Ureter (tissue), 1 donor: Measurements from ENCODE around the gene SLC24A3. TPM values are rescaled to one million over a fixed set of nuclear protein-coding genes. Genes with fewer than 3 reads are reported as not detected.
"Not testable (repeated sequence)": the region's sequence is repeated elsewhere in the genome, so short reads cannot be mapped to it uniquely, and the experiment has no call there.

Experiments used
- DNase-seq: peaks from one replicate; pipeline ENCODE4 v3.0.0-alpha.2; 2020; ENCODE audit warnings: low spot score
- total RNA-seq: library from RNA; stranded (reverse); gene quantifications from one replicate; pipeline ENCODE4 v1.2.4, GENCODE V29; 2023
- donor health status: DM: yes; HTN: yes; CAD: no.

Gene SLC24A3
- total RNA-seq, 1 donor from 2014 or later, result 17.1 TPM

GRCh38 chr20:19745584-19745983 is 533.1 kb downstream of the SLC24A3 start:
- DNase-seq, result no peak

- DNase-seq, result no peak
Observed at GRCh38 chr20:19746396-19746795, 534.0 kb downstream of the SLC24A3 start.

- no peak for DNase-seq
Observed at GRCh38 chr20:19747903-19748302, 535.5 kb downstream of the SLC24A3 start.

- DNase-seq, result no peak
Observed at GRCh38 chr20:19748681-19749080, 536.2 kb downstream of the SLC24A3 start.

GRCh38 chr20:19749618-19750071 is 537.2 kb downstream of the SLC24A3 start:
- DNase-seq, result no peak

- no peak for DNase-seq
Observed at GRCh38 chr20:19750101-19750606, 537.7 kb downstream of the SLC24A3 start.

GRCh38 chr20:19750907-19751636 is 538.6 kb downstream of the SLC24A3 start:
- DNase-seq, result no peak

- DNase-seq, result not testable (repeated sequence)
Observed at GRCh38 chr20:19754201-19754600, 541.8 kb downstream of the SLC24A3 start.

- peak; percentile 38 for DNase-seq
Observed at GRCh38 chr20:19756761-19757486, 544.5 kb downstream of the SLC24A3 start.

- DNase-seq, result peak; percentile 91
Observed at GRCh38 chr20:19757487-19758132, 545.2 kb downstream of the SLC24A3 start.

- DNase-seq, result no peak
Observed at GRCh38 chr20:19758133-19758500, 545.7 kb downstream of the SLC24A3 start, which contains the start of gene RIN2. TSS of gene RIN2 (plus strand) at chr20:19758258. CDS start at chr20:19889602, 131,344 bp downstream.

GRCh38 chr20:19758501-19759331 is 546.3 kb downstream of the SLC24A3 start:
- peak; percentile 70 for DNase-seq

GRCh38 chr20:19760371-19760721 is 547.9 kb downstream of the SLC24A3 start:
- DNase-seq, result peak; percentile 30

GRCh38 chr20:19761326-19761725 is 548.9 kb downstream of the SLC24A3 start:
- DNase-seq, result peak; percentile 8

GRCh38 chr20:19761841-19762240 is 549.4 kb downstream of the SLC24A3 start:
- peak; percentile 31 for DNase-seq

GRCh38 chr20:19764207-19764606 is 551.8 kb downstream of the SLC24A3 start:
- no peak for DNase-seq

GRCh38 chr20:19765266-19765665 is 552.8 kb downstream of the SLC24A3 start:
- DNase-seq, result no peak

GRCh38 chr20:19765913-19766312 is 553.5 kb downstream of the SLC24A3 start:
- DNase-seq, result no peak

GRCh38 chr20:19767070-19767469 is 554.6 kb downstream of the SLC24A3 start:
- no peak for DNase-seq

GRCh38 chr20:19768325-19768842 is 555.9 kb downstream of the SLC24A3 start:
- no peak for DNase-seq

GRCh38 chr20:19769507-19769906 is 557.1 kb downstream of the SLC24A3 start:
- DNase-seq, result no peak
